Neural cell (in vitro differentiated cells): ENCODE data around the gene SCUBE2.

ENCODE experiments used
- CTCF ChIP-seq: fragments of 450-650 bp; IDR thresholded peaks from 2 replicates; pipeline ENCODE4 v1.5.1; 2014; ENCODE audit warnings: antibody characterized with exemption, mild to moderate bottlenecking, moderate library complexity; ENCODE audit not compliant: poor library complexity, severe bottlenecking
- EZH2 ChIP-seq: fragments of 200-600, 300-800 bp; shearing (Covaris generic), sonication (generic); IDR thresholded peaks from 2 replicates; pipeline ENCODE4 v1.6.1; 2014; ENCODE audit warnings: antibody characterized with exemption, low read length, borderline replicate concordance, mild to moderate bottlenecking; ENCODE audit not compliant: insufficient read depth, poor library complexity, severe bottlenecking
- POLR2AphosphoS5 ChIP-seq: IDR thresholded peaks from 2 replicates; pipeline ENCODE4 v1.6.1; 2012
- REST ChIP-seq: IDR thresholded peaks from 2 replicates; pipeline ENCODE4 v1.6.1; 2012; ENCODE audit warnings: borderline replicate concordance
- TAF1 ChIP-seq: IDR thresholded peaks from 2 replicates; pipeline ENCODE4 v1.6.1; 2012; ENCODE audit warnings: low read depth

- no peak for TF ChIP-seq CTCF
- TF ChIP-seq TAF1 = no peak
- no peak for TF ChIP-seq POLR2AphosphoS5
- TF ChIP-seq REST = no peak
- TF ChIP-seq EZH2 = no peak
Observed at GRCh38 chr11:8971196-8971923, 120.0 kb downstream of the SCUBE2 start.
